Activated CD8-positive, alpha-beta memory T cell treated with anti-CD3 and anti-CD28 coated beads for 36 hours (primary cell): Measurements from ENCODE around the gene TBC1D4. TPM values are rescaled to one million over a fixed set of nuclear protein-coding genes. Genes with fewer than 3 reads are reported as not detected.

Experiments used
- CTCF ChIA-PET: fragments of 350-600 bp; sonication (Branson Sonifier 250); formaldehyde crosslinking; loops from one replicate; lab custom pipeline; 2021; ENCODE audit warnings: antibody characterized with exemption; lab: Charles Lee
- POLR2A ChIA-PET: fragments of 350-600 bp; sonication (Branson Sonifier 250); formaldehyde crosslinking; loops from one replicate; lab custom pipeline; 2021; ENCODE audit warnings: antibody characterized with exemption; lab: Charles Lee
- total RNA-seq, 2 experiments: library from RNA; stranded (reverse); gene quantifications; one replicate each; pipeline ENCODE4 v1.2.3, GENCODE V29; 2021

Gene TBC1D4, protein sequence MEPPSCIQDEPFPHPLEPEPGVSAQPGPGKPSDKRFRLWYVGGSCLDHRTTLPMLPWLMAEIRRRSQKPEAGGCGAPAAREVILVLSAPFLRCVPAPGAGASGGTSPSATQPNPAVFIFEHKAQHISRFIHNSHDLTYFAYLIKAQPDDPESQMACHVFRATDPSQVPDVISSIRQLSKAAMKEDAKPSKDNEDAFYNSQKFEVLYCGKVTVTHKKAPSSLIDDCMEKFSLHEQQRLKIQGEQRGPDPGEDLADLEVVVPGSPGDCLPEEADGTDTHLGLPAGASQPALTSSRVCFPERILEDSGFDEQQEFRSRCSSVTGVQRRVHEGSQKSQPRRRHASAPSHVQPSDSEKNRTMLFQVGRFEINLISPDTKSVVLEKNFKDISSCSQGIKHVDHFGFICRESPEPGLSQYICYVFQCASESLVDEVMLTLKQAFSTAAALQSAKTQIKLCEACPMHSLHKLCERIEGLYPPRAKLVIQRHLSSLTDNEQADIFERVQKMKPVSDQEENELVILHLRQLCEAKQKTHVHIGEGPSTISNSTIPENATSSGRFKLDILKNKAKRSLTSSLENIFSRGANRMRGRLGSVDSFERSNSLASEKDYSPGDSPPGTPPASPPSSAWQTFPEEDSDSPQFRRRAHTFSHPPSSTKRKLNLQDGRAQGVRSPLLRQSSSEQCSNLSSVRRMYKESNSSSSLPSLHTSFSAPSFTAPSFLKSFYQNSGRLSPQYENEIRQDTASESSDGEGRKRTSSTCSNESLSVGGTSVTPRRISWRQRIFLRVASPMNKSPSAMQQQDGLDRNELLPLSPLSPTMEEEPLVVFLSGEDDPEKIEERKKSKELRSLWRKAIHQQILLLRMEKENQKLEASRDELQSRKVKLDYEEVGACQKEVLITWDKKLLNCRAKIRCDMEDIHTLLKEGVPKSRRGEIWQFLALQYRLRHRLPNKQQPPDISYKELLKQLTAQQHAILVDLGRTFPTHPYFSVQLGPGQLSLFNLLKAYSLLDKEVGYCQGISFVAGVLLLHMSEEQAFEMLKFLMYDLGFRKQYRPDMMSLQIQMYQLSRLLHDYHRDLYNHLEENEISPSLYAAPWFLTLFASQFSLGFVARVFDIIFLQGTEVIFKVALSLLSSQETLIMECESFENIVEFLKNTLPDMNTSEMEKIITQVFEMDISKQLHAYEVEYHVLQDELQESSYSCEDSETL (N-terminal part only)
- 10 to 100 TPM; 62.5 to 67.8 TPM for total RNA-seq

DNA sequence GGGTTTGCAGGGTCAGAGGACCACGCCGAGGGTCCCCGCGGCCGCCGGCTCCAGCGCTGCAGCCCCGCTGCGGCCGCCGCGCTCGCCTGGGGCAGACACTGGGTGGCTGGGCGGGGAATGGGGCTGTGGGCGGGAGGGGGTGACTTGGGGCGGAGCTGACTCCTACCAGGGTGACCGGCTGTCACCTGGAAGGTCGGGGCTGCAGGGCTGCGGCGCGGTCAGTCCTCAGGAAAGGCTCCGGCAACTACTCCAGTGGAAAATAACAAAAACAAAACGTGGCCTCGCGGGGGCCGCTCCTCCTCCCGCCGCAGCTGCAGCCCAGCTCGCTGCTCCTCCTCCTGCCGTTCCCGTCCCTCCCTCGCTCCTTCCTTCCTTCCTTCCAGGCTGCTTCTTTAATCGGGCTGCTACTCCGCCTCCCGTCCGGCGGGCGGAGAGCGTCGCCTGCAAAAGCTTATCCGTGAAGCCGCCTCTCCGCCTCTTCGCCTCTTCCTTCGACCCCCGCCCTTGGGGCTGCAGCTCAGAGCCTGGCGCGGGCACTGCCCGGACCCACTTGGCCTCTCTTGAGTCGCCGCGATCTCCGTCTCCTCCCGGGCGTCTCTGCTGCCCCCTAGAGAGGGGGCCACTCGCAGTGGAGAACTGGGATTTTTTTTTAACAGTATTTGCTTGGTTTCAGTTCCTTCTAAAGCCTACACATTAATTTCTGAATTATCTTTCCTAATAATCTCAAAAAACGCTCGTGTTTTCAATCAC lies at the start of gene TBC1D4:
TBC1D4 (minus strand) TSS at position 100 of the 750 bp plus-strand sequence. CDS start 402 bp downstream, outside the sequence.
- ChIA-PET POLR2A (interaction anchor here (1.0 kb wide), 1 partner anchor 155 kb away, joined by 6 read pairs; no protein-coding TSS in a partner anchor), CTCF (interaction anchor here (0.9 to 1.4 kb wide), 5 partner anchors 11 to 114 kb away, joined by 3 to 6 read pairs (median 4); no protein-coding TSS in a partner anchor)

GRCh38 chr13:75530549-75530961 lies 48.6 kb upstream of the TBC1D4 start:
- ChIA-PET CTCF (interaction anchor here (1.5 kb wide), 1 partner anchor 48 kb away, joined by 5 read pairs; the partner anchor contains the start of gene TBC1D4), POLR2A (no interaction called here)

DNA sequence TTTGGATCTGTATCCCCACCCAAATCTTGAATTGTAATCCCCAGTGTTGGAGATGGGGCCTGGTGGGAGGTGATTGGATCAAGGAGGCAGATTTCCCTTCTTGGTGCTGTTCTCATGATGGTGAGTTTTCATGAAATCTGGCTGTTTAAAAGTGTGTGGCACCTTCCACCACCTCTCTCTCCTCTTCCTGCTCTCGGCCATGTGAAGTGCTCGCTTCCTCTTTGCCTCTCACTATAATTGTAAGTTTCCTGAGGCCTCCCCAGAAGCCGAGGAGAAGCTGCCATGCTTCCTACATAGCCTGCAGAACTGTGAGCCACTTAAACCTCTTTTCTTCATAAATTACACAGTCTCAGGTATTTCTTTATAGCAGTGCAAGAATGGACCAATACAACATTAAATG lies 40.0 kb upstream of the TBC1D4 start:
- CTCF ChIA-PET: no interaction called here
- POLR2A ChIA-PET: no interaction called here

DNA sequence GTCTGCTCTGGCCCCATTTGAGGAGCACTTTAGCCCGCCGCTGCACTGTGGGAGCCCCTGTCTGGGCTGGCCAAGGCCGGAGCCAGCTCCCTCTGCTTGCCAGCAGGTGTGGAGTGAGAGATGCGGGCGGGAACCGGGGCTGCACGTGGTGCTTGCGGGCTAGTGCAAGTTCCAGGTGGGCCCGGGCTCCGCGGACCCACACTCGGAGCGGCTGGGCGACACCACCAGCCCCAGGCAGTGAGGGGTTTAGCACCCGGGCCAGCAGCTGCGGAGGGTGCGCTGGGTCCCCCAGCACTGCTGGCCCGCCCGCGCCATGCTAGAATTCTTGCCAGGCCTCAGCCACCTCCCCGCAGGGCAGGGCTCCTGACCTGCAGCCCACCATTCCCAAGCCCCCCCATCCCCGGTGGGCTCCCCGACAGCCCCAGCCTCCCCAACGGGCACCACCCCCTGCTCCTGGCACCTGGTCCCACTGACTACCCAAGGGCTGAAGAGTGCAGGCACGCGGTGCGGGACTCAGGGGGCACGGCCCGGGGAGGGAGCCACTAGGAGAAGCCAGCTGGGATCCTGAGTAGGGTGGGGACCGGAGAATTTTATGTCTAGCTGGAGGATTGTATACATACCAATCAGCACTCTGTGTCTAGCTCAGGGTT lies 36.6 kb upstream of the TBC1D4 start:
- POLR2A ChIA-PET: no interaction called here
- CTCF ChIA-PET: no interaction called here

DNA sequence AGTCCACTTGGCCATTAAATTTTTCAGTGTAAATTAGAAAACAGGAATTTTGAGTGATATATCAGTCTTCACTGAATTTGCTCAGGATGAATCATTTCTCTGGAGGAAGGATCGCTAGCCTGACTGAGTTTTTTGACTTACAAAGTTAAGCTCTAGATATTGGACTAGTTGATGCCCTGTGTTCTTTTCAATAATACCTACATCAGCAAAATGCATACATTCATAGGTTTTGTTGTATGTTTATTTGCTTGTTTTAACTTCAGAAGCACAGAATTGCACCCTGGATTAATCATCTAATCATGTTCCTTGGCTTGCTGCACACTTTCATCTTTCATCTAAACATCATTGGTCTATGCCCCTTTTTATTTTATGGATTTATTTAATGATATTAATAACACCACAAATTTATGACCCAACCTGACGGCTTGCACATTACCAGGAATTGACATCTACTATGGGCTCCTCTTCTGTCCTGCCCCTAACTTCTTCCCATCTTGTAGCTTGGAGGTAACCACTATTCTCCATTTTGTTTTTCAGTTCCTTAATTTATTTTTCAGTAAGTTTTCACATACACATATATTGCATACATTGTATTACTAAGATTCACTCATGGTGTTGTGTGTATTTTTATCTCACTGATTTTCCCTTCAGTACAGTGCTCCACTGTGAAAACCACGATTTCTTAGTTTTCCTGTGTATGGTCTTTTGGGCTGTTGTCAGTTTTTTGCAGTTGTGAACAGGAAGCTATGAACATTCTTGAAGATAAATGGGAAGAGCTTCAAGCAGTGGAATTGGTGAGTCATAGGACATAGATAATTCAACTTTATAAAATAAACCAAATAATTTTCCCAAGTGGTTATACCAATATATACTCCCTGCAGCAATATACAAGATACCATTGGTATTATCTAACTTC lies 32.4 kb upstream of the TBC1D4 start:
- CTCF ChIA-PET: no interaction called here
- POLR2A ChIA-PET: no interaction called here

GRCh38 chr13:75513271-75513670 lies 31.3 kb upstream of the TBC1D4 start:
- CTCF ChIA-PET: no interaction called here

GRCh38 chr13:75512253-75512652 lies 30.3 kb upstream of the TBC1D4 start:
- ChIA-PET CTCF (no interaction called here), POLR2A (no interaction called here)

More at GRCh38 chr13:75513271-75513670, 31.3 kb upstream of the TBC1D4 start:
- POLR2A ChIA-PET: no interaction called here

DNA sequence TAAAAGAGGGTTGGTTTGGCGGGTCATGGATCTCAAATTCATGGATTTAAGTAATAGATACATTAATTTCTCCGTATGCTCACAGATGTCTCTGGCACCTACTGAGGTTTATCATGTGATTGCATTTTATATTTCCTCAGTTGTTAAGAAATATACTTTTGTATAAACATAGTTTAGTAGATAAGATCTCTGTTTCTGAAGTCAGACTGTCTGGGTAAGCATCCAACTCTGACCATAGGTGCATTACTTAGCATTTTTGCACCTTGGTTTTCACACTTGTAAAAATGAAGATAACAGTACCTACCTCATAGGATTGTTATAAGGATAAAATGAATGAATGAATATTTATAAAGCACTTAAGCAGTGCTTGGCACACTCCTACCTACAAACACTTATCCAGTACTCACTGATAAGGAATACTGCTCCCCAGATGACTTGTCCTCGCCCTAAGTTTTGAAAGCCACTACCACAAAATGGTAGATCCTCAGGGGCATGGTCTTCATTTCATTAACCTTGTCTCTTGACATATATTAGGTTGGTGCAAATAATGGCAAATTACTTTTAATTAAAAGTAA lies 29.2 kb upstream of the TBC1D4 start:
- CTCF ChIA-PET: no interaction called here
- POLR2A ChIA-PET: no interaction called here

GRCh38 chr13:75508002-75508548 lies 26.1 kb upstream of the TBC1D4 start:
- ChIA-PET POLR2A (no interaction called here), CTCF (no interaction called here)

GRCh38 chr13:75507027-75508001 lies 25.3 kb upstream of the TBC1D4 start:
- ChIA-PET CTCF (no interaction called here), POLR2A (no interaction called here)

- CTCF ChIA-PET: no interaction called here
- POLR2A ChIA-PET: no interaction called here
Measured at GRCh38 chr13:75506018-75506417, 24.0 kb upstream of the TBC1D4 start.

DNA sequence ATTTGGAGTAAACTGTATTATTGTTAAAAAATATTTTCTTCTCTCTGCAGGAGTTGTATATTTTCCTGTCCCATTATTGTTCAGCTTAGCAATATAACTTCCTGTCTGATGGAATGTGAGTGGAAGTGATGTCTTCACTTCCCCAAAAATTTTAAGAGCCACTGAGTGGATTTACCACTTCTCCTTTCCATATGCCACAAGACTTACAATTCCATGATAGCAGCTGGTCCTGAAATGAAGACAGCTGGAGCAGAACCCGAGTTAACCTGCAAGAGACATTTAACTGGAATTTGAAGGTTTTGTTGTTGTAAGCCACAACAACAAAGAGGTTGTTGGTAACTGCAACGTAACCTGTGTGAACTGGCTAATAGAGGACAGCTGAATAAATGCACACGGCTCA lies 23.4 kb upstream of the TBC1D4 start:
- ChIA-PET CTCF (interaction anchor here (0.6 kb wide), 1 partner anchor 7 kb away, joined by 3 read pairs; no protein-coding TSS in a partner anchor), POLR2A (no interaction called here)

- ChIA-PET POLR2A (no interaction called here), CTCF (no interaction called here)
Measured at GRCh38 chr13:75495938-75496337, 14.0 kb upstream of the TBC1D4 start.

- ChIA-PET POLR2A (no interaction called here), CTCF (no interaction called here)
Measured at GRCh38 chr13:75494491-75494890, 12.5 kb upstream of the TBC1D4 start.

- ChIA-PET POLR2A (no interaction called here), CTCF (interaction anchor here (1.0 kb wide), 1 partner anchor 11 kb away, joined by 6 read pairs; the partner anchor contains the start of gene TBC1D4)
Measured at GRCh38 chr13:75493156-75493555, 11.2 kb upstream of the TBC1D4 start.
